HEK293T (cell line): ENCODE data around the gene TRIM5.

Experiments used
- CTCF ChIA-PET: fragments of 350-600 bp; formaldehyde crosslinking; extraction: SDS; loops from one replicate; lab custom pipeline; 2021; ENCODE audit warnings: antibody characterized with exemption, inconsistent platforms; lab: Yijun Ruan, JAX
- POLR2A ChIA-PET: fragments of 350-600 bp; formaldehyde crosslinking; extraction: SDS; loops from one replicate; lab custom pipeline; 2020; ENCODE audit warnings: antibody characterized with exemption, inconsistent platforms; lab: Yijun Ruan, JAX
- DNase-seq: peaks from one replicate; pipeline ENCODE4 v3.0.0; 2012; ENCODE audit warnings: mixed read lengths; ENCODE audit errors: extremely low spot score
- ARNT ChIP-seq: fragments of 450-650 bp; IDR thresholded peaks from 2 replicates; pipeline ENCODE4 v1.6.1; 2017; ENCODE audit warnings: mild to moderate bottlenecking
- BHLHE40 ChIP-seq: fragments of 450-650 bp; IDR thresholded peaks from 2 replicates; pipeline ENCODE4 v1.6.1; 2016; ENCODE audit warnings: mild to moderate bottlenecking, moderate library complexity, borderline replicate concordance
- CTBP1 ChIP-seq: fragments of 450-650 bp; IDR thresholded peaks from 2 replicates; pipeline ENCODE4 v1.6.1; 2016; ENCODE audit warnings: borderline replicate concordance
- ELF4 ChIP-seq: fragments of 450-650 bp; IDR thresholded peaks from 2 replicates; pipeline ENCODE4 v1.6.1; 2017; ENCODE audit warnings: antibody characterized with exemption
- FOXA1 ChIP-seq: fragments of 450-650 bp; IDR thresholded peaks from 2 replicates; pipeline ENCODE4 v1.6.1; 2016; ENCODE audit warnings: mild to moderate bottlenecking
- FOXK2 ChIP-seq: fragments of 450-650 bp; IDR thresholded peaks from 2 replicates; pipeline ENCODE4 v1.6.1; 2016; ENCODE audit warnings: mild to moderate bottlenecking
- FOXM1 ChIP-seq: fragments of 450-650 bp; IDR thresholded peaks from 2 replicates; pipeline ENCODE4 v1.6.1; 2017; ENCODE audit warnings: mild to moderate bottlenecking, borderline replicate concordance
- HDGF ChIP-seq: fragments of 450-650 bp; IDR thresholded peaks from 2 replicates; pipeline ENCODE4 v1.6.1; 2017; ENCODE audit warnings: antibody characterized with exemption, borderline replicate concordance
- L3MBTL2 ChIP-seq: fragments of 450-650 bp; conservative IDR thresholded peaks from 2 replicates; pipeline ENCODE4 v1.6.1; 2016; ENCODE audit warnings: mild to moderate bottlenecking
- LEF1 ChIP-seq: fragments of 450-650 bp; IDR thresholded peaks from 2 replicates; pipeline ENCODE4 v1.6.1; 2017; ENCODE audit warnings: mild to moderate bottlenecking, borderline replicate concordance
- NFRKB ChIP-seq: fragments of 450-650 bp; IDR thresholded peaks from 2 replicates; pipeline ENCODE4 v1.6.1; 2016; ENCODE audit warnings: mild to moderate bottlenecking, moderate library complexity
- SP1 ChIP-seq: fragments of 450-650 bp; IDR thresholded peaks from 2 replicates; pipeline ENCODE4 v1.6.1; 2017
- SUZ12 ChIP-seq: fragments of 450-650 bp; IDR thresholded peaks from 2 replicates; pipeline ENCODE4 v1.6.1; 2016; ENCODE audit warnings: mild to moderate bottlenecking
- TARDBP ChIP-seq: fragments of 450-650 bp; IDR thresholded peaks from 2 replicates; pipeline ENCODE4 v1.6.1; 2016
- ZNF384 ChIP-seq: fragments of 450-650 bp; IDR thresholded peaks from 2 replicates; pipeline ENCODE4 v1.6.1; 2016
- TF ChIP-seq, protein P1 (sequence below): fragments of 450-650 bp; IDR thresholded peaks from 2 replicates; pipeline ENCODE4 v1.6.1; 2016

TRIM5 gene

DNA sequence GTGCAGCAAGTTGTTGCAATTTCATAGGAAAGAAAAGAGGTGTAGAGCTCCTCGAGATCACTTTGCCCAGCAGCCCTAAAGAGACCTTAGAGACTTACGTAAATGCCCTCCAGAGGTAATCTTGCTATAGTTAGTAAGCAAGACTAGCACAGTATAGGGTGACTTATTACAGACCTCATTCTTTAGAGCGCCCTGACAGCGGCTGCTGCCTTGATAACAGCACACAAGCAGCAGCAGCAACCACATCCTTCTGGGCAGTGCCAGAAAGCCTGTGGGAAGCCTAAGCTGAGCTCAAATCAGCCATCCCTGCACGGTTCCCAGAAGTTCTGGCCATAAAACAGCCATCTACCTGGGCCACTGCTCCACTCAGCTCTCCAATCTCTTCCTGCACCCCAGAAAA is 28.8 kb upstream of the TRIM5 start:
- TF ChIP-seq ARNT (no peak), BHLHE40 (no peak), HDGF (no peak), LEF1 (no peak), ZNF384 (no peak), NFRKB (no peak), SUZ12 (no peak)
- TF ChIP-seq, protein P1, sequence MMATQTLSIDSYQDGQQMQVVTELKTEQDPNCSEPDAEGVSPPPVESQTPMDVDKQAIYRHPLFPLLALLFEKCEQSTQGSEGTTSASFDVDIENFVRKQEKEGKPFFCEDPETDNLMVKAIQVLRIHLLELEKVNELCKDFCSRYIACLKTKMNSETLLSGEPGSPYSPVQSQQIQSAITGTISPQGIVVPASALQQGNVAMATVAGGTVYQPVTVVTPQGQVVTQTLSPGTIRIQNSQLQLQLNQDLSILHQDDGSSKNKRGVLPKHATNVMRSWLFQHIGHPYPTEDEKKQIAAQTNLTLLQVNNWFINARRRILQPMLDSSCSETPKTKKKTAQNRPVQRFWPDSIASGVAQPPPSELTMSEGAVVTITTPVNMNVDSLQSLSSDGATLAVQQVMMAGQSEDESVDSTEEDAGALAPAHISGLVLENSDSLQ = no peak
- POLR2A ChIA-PET = no interaction called here
- DNase-seq = no peak
- CTCF ChIA-PET = no interaction called here

DNA sequence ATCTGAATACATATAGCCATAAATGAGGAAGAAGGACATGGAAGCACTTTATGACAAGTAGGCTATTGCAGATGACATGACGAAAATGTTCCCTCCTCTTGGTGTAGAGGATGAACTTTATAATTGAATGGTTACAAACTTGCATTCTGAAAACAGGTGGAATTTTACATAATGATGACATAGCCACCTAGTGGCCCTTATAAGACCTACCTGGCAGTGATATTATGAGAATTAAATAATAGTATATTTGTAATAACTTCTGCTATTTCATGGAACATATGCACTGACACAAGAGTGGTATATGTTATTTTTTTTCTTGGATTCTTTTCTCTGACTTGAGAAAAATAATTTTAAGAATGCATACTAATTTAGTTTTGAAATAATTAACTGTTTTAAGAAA is 27.6 kb upstream of the TRIM5 start:
- ChIA-PET CTCF (no interaction called here), POLR2A (no interaction called here)
- TF ChIP-seq FOXM1 (no peak), HDGF (no peak), SP1 (no peak), BHLHE40 (no peak), SUZ12 (no peak), TARDBP (no peak), NFRKB (no peak), CTBP1 (no peak), ARNT (no peak), ZNF384 (no peak), L3MBTL2 (no peak), LEF1 (no peak), FOXA1 (no peak), ELF4 (no peak), FOXK2 (no peak)
- TF ChIP-seq, protein P1 = no peak
- DNase-seq = no peak

DNA sequence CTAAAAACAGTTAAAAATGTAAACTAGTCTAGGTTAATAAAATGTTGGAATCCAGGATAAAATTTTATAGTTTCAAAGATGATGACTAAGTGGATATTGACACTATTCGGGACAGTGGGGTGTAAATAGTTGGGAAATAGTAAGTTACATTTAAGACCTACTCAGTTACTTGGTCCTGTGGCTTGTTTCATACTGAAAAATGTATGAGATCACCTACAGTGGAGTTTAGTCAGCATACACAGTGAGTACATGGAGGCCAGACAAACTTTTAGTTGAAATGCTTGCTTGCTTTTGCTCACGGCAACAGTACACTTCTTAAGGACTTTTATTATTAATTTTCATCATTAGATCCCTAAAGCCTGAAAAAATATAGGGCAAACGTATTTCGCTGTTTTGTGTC is 20.8 kb upstream of the TRIM5 start:
- POLR2A ChIA-PET = no interaction called here
- no peak for TF ChIP-seq FOXM1
- TF ChIP-seq L3MBTL2 = no peak
- TF ChIP-seq ELF4 = no peak
- no peak for TF ChIP-seq BHLHE40
- no peak for TF ChIP-seq SP1
- no peak for TF ChIP-seq TARDBP
- no peak for TF ChIP-seq CTBP1
- TF ChIP-seq FOXK2 = no peak
- TF ChIP-seq ARNT = no peak
- TF ChIP-seq, protein P1 = no peak
- no peak for TF ChIP-seq LEF1
- TF ChIP-seq SUZ12 = no peak
- TF ChIP-seq FOXA1 = no peak
- no peak for TF ChIP-seq NFRKB
- CTCF ChIA-PET = no interaction called here

DNA sequence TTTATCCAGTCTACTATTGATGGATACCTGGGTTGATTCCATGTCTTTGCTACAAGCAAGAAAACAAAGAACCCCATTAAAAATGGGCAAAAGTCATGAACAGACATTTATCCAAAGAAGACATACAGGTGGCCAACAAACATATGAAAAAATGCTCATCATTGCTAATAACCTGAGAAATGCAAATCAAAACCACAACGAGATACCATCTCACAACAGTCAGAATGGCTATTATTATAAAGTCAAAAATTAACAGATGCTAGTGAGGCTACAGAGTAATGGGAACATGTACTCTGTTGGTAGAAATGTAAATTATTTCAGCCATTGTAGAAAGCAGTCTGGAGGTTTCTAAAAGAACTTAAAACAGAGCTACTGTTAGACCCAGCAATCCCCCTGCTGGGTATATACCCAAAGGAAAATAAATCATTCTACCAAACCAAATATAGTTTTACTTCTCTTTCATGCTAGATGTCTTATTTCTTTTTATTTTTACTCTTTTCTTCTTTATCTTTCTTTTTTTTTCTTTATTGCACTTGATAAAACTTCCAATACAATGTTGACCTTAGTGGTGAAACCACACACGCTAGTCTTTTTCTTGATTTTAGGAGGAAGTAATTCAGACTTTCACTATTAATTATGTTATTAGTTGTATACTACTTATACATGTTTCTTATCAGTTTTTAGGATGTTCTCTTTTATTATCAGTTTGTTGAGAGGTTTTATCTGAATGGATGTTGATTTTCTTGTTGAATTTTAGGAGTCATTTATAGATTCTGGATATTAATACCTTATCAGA is 19.1 kb upstream of the TRIM5 start:
- DNase-seq = no peak
- no peak for TF ChIP-seq SUZ12
- TF ChIP-seq SP1 = no peak
- TF ChIP-seq, protein P1 = no peak
- TF ChIP-seq ARNT = no peak
- no peak for TF ChIP-seq L3MBTL2
- no peak for TF ChIP-seq CTBP1
- no peak for TF ChIP-seq ELF4
- TF ChIP-seq ZNF384 = no peak
- no peak for TF ChIP-seq HDGF
- no peak for TF ChIP-seq FOXA1
- no peak for TF ChIP-seq BHLHE40
- TF ChIP-seq FOXM1 = no peak
- no peak for TF ChIP-seq FOXK2
- no peak for TF ChIP-seq TARDBP
- no peak for TF ChIP-seq NFRKB
- POLR2A ChIA-PET = no interaction called here
- CTCF ChIA-PET = no interaction called here

More for the DNA sequence above, 20.8 kb upstream of the TRIM5 start:
- DNase-seq = no peak

DNA sequence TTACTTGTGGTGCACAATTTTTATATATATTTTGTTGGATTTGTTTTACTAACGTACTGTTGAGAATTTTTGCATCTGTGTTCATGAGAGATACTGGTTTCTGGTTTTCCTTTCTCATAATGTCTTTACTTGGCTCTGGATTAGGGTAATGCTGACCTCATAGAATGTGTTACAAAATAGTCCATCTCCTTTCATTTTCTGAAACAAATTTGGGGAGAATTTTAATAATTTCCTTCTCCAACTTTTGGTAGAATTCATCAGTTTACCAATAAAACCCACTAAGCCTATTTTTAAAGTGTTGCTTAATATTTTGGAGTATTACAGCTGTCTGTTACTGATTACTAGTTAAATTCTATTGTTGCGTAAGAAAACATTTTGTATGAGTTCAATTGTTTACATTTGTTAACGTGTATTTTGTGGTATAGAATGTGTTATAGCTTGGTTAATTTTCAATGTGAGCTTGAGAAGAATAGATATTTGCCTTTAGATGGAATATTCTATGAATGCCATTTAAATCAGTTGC is 16.2 kb upstream of the TRIM5 start:
- POLR2A ChIA-PET = no interaction called here
- CTCF ChIA-PET = no interaction called here
- no peak for TF ChIP-seq L3MBTL2
- no peak for TF ChIP-seq BHLHE40
- no peak for TF ChIP-seq FOXK2
- no peak for TF ChIP-seq NFRKB
- TF ChIP-seq HDGF = no peak
- TF ChIP-seq CTBP1 = no peak
- TF ChIP-seq, protein P1 = no peak
- no peak for TF ChIP-seq LEF1
- no peak for TF ChIP-seq ARNT
- no peak for TF ChIP-seq FOXM1
- no peak for TF ChIP-seq ELF4
- TF ChIP-seq FOXA1 = no peak
- TF ChIP-seq SP1 = no peak
- no peak for TF ChIP-seq ZNF384
- no peak for TF ChIP-seq SUZ12
- no peak for TF ChIP-seq TARDBP
- DNase-seq = no peak
